ENCODE measurements around the gene IRF2BP2. TPM values are rescaled to one million over a fixed set of nuclear protein-coding genes. Genes with fewer than 3 reads are reported as not detected.

Gene IRF2BP2
- total and polyA plus RNA-seq, 2 of the 13 experiments (the other 11 are each of a cell fraction or from before 2014, with no cell fraction given) = 140 to 147 TPM

GRCh38 chr1:234599617-234600417 lies 10.2 kb downstream of the IRF2BP2 start:
- 0% methylated on average over 19 of the region's 87 CpGs for WGBS (ENCODE audit: low lambda C conversion rate)
- Histone ChIP-seq H3K27ac (ENCODE audit: extremely low read length, insufficient read depth, low read length) (peak overlapping the region; percentile 100), H3K4me2 (ENCODE audit: low read depth, low read length) (peak overlapping the region; percentile 85), H3K4me3 (replicated peaks in 1 of 3; ENCODE audit: insufficient read depth in 1 of 3, low read depth in 2 of 3, low read length in 3 of 3) (peak overlapping the region; percentile 13 to 51 (median 44); a peak in 4 of 6 replicates), H3K9ac (ENCODE audit: insufficient read depth, low read depth, low read length) (peak overlapping the region; percentile 97), H3K79me2 (ENCODE audit: insufficient read depth, low read length) (peaks cover 36% of the 10 kb centered on the region), H3K4me1 (ENCODE audit: insufficient read depth, low read length) (peaks cover 41% of the 10 kb centered on the region), H3K27me3 (ENCODE audit: control insufficient read depth in 1 of 2, insufficient read depth in 2 of 2, low read length in 2 of 2) (no peaks in the 10 kb centered on the region; a peak in 1 of 5 replicates), H3K36me3 (replicated peaks in 1 of 2; ENCODE audit: control insufficient read depth in 1 of 2, insufficient read depth in 2 of 2, low read length in 2 of 2) (no peaks in the 10 kb centered on the region; a peak in 2 of 5 replicates), H2AFZ (ENCODE audit: low read length) (no peak overlapping the region), H4K20me1 (ENCODE audit: insufficient read depth, low read length) (peaks cover under 1% of the 10 kb centered on the region; the same call in 1 of the 2 replicates), H3K9me3 (ENCODE audit: low read length) (no peaks in the 10 kb centered on the region)
- ChIA-PET POLR2A (interaction anchor here (0.6 to 7.0 kb wide), 29 partner anchors 12 to 484 kb away, joined by 3 to 159 read pairs (median 6); partner anchors contain the start of gene IRF2BP2), CTCF (ENCODE audit: low intra/inter-chr PET ratio, low total read pairs) (no interaction called here)
- DNase-seq (ENCODE audit: low spot score) = peak; percentile 85
- no peak for FAIRE-seq
- no TSS peak for BruUV-seq (replicated peaks)
- peak; percentile 85 for ATAC-seq
- intact Hi-C loops (cut with micrococcal nuclease; ENCODE audit: unreplicated experiment) (loop anchor here (2.0 to 10.0 kb wide), 3 partner anchors 53 to 215 kb away; no protein-coding TSS in a partner anchor), in situ Hi-C loops (cut with HindIII; ENCODE audit: extremely low pct_ligation_motif_present, low pct_unique_long_range_greater_than_20kb) (loop anchor here (5.0 kb wide), 2 partner anchors 103 to 492 kb away; no protein-coding TSS in a partner anchor)
- TF ChIP-seq ZNF552 (CRISPR knock-in tag; IDR thresholded peaks at IDR 0.05; ENCODE audit: borderline replicate concordance) (peak; percentile 56; the same call in 1 of the 2 replicates), ZNF431 (CRISPR knock-in tag; IDR thresholded peaks at IDR 0.05; ENCODE audit: borderline replicate concordance, low read depth) (peak; percentile 28; the same call in 1 of the 2 replicates), HDAC2 (CRISPR knock-in tag; IDR thresholded peaks at IDR 0.05) (peak; percentile 82), KLF6 (CRISPR knock-in tag; IDR thresholded peaks at IDR 0.05) (peak; percentile 96; the same call in 1 of the 2 replicates), ZNF619 (CRISPR knock-in tag; IDR thresholded peaks at IDR 0.05) (0 out of 2 replicates have a peak, but pooled peaks have one; percentile 60), ATAD3A (CRISPR knock-in tag; IDR thresholded peaks at IDR 0.05) (no peak), ZSCAN9 (CRISPR knock-in tag; IDR thresholded peaks at IDR 0.05; ENCODE audit: borderline replicate concordance) (0 out of 2 replicates have a peak, but pooled peaks have one; percentile 56), PHF5A (CRISPR knock-in tag; IDR thresholded peaks at IDR 0.05; ENCODE audit: low read depth, unreplicated experiment) (no peak), MED13 (CRISPR knock-in tag; IDR thresholded peaks at IDR 0.05) (peak; percentile 82; the same call in 1 of the 2 replicates), HNRNPUL1 (IDR thresholded peaks at IDR 0.05; ENCODE audit: low read depth, low read length) (0 out of 2 replicates have a peak, but pooled peaks have one; percentile 46), TERF1 (CRISPR knock-in tag; IDR thresholded peaks at IDR 0.05) (no peak), ZNF33B (CRISPR knock-in tag; IDR thresholded peaks at IDR 0.05) (0 out of 2 replicates have a peak, but pooled peaks have one; percentile 55), ZNF574 (CRISPR knock-in tag; IDR thresholded peaks at IDR 0.05) (peak; percentile 87), PHF20 (CRISPR knock-in tag; IDR thresholded peaks at IDR 0.05) (0 out of 2 replicates have a peak, but pooled peaks have one; percentile 32), KLF15 (CRISPR knock-in tag; IDR thresholded peaks at IDR 0.05; ENCODE audit: borderline replicate concordance) (peak; percentile 58; the same call in 1 of the 2 replicates)
- TF ChIP-seq, protein P1, sequence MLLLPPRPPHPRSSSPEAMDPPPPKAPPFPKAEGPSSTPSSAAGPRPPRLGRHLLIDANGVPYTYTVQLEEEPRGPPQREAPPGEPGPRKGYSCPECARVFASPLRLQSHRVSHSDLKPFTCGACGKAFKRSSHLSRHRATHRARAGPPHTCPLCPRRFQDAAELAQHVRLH (CRISPR knock-in tag; IDR thresholded peaks at IDR 0.05; ENCODE audit: borderline replicate concordance, low read depth) = peak; percentile 91; the same call in 1 of the 2 replicates
- TF ChIP-seq, protein P2, sequence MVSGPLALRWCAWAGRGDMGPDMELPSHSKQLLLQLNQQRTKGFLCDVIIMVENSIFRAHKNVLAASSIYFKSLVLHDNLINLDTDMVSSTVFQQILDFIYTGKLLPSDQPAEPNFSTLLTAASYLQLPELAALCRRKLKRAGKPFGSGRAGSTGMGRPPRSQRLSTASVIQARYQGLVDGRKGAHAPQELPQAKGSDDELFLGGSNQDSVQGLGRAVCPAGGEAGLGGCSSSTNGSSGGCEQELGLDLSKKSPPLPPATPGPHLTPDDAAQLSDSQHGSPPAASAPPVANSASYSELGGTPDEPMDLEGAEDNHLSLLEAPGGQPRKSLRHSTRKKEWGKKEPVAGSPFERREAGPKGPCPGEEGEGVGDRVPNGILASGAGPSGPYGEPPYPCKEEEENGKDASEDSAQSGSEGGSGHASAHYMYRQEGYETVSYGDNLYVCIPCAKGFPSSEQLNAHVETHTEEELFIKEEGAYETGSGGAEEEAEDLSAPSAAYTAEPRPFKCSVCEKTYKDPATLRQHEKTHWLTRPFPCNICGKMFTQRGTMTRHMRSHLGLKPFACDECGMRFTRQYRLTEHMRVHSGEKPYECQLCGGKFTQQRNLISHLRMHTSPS (CRISPR knock-in tag; IDR thresholded peaks at IDR 0.05; ENCODE audit: low read depth) = peak; percentile 57; the same call in 1 of the 2 replicates

All from HepG2 (cell line).